HTERT RPE-1 (cell line): ENCODE data around the gene CSAD.
"Not testable (repeated sequence)": the region's sequence is repeated elsewhere in the genome, so short reads cannot be mapped to it uniquely, and the experiment has no call there.

ENCODE experiments used
- in situ Hi-C: fragments of 300-500 bp; cut with MboI; formaldehyde crosslinking; loops from 4 replicates; pipeline ENCODE4 v1.14.3; 2020; ENCODE audit warnings: low sequenced_read_pairs

CSAD gene

GRCh38 chr12:53147653-53148052 lies 33.1 kb downstream of the CSAD start:
- in situ Hi-C loops, result no loop called here

- in situ Hi-C loops, result no loop called here
Measured at GRCh38 chr12:53147181-53147580, 33.5 kb downstream of the CSAD start.

GRCh38 chr12:53145383-53146260 lies 35.1 kb downstream of the CSAD start:
- in situ Hi-C loops, result no loop called here

DNA sequence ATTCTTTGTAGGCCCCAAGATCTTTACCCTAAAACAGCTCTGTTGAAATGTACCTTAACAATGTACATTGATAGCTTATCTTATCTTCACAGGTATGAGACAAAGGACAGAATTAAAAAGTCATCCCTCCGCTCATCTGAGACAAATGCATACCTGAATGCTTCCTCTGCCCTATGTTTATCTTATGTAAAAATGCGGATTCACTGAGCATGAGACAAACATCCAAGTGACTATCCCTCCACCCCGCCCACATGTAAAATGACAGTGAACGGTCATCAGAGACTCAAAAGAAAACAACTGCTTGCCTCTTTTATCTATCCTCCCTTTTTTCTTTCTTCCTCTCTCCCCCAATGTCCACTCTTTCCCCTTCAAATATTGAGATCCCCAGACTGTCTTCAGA lies 37.4 kb downstream of the CSAD start:
- in situ Hi-C loops, result no loop called here

DNA sequence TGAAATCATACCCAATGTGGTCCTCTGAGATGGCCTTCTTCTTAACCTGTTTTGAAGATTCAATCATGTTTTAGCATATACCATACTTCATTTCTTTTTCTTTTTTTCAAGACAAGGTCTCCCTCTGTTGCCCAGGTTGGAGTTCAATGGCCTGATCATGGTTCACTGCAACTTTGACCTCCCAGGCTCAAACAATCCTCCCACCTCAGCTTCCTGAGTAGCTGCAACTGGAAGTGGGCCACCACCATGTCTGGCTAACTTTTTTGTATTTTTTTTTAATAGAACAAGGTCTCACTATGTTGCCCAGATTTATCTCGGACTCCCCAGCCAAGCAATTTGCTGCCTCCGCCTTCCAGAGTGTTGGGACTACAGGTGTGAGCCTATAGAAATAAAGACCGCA lies 47.0 kb downstream of the CSAD start:
- in situ Hi-C loops, result no loop called here

DNA sequence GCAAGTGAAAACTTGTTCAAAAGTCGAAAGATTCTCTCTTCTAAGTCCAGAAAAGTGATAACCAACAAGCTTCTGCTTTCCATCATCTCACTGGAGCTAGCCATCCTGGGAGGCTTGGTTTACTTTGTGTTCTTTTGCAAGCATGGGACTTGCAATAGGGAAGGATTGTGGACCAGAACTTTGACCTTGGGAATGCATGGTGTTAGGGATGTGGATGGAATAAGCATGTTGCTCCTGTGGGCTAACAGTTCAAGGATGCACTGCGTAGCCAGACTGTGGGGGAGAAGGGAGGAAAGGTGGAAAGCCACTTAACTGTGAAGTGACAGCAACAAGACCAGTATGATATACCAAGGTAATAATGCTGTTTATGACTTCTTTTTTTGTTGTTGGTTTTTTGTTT lies 48.9 kb downstream of the CSAD start:
- in situ Hi-C loops, result no loop called here

- in situ Hi-C loops, result no loop called here
Measured at GRCh38 chr12:53128780-53129569, 51.8 kb downstream of the CSAD start.

DNA sequence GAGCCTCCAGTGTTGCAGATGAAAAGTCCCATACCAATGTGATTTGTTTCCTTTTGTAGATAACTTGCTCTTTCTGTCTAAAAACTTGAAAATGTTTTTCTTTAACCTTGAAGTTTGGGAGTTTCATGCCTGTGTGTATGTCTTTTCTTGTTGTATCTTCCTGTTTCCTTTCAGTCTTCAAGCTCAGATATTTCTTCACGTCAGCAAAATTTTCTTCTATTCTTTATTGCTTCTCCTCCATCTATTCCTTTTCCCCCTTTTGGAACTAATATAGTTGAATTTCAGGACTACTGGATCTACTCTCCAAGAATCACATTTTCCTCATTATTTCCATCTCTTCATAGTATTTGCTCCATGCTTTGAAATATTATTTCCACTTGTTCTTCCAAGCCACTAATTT lies 53.6 kb downstream of the CSAD start:
- in situ Hi-C loops, result no loop called here

DNA sequence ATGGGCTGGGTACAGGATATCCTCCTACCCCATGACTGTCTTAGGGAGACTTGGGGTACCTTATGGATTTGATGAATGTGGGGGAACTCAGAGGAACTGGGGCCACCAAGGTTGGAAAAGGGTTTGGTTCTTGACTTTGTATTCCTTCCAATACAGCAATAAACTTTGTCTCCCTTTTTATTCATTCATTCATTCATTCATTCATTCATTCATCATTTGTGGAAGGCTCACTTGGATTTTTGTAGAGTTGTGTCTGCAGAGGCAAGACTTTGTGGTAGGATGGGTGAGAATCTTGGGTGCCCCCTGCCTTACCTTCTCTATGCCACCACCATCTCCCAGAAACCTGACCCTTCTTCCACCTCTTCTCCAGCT lies 56.4 kb downstream of the CSAD start:
- in situ Hi-C loops, result no loop called here

GRCh38 chr12:53123578-53124351 lies 57.0 kb downstream of the CSAD start:
- in situ Hi-C loops, result no loop called here

GRCh38 chr12:53122961-53123468 lies 57.7 kb downstream of the CSAD start:
- in situ Hi-C loops, result no loop called here

GRCh38 chr12:53120685-53121525 lies 59.8 kb downstream of the CSAD start:
- in situ Hi-C loops, result no loop called here

- in situ Hi-C loops, result no loop called here
Measured at GRCh38 chr12:53118751-53119300, 61.9 kb downstream of the CSAD start.

DNA sequence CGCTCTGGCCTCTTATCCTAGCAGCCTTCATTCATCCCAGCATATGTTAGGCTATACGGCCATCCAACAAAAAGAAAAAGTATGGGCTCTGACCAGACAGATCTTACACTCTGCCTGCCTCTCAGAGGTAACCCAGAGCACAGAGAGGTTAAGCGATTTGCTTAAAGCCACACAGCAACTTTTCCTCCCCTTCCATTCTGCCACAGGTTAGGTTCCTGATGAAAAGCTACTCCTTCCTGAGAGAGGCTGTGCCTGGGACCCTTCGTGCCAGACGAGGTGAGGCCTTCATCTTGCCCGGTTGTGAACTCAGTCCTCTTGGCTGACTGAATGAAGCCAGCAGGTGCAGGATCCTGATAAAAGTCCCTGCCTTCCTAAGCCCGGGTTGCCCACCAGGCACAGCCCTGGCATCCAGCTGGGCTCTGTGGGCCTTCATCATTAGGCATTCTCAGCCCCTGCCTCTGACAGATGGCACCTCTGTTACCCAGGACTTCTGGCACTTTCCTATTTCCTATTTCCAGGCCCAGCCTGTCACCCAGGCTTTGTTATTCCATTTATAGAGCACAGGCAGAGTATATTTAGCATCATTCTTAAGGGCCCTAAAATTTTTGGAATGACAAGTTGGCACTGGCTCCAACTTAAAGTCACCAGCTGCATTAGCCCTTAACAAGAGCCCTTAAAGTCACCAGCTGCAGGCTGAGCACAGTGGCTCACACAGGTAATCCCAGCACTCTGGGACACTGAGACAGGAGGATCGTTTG lies 64.7 kb downstream of the CSAD start:
- in situ Hi-C loops, result no loop called here

DNA sequence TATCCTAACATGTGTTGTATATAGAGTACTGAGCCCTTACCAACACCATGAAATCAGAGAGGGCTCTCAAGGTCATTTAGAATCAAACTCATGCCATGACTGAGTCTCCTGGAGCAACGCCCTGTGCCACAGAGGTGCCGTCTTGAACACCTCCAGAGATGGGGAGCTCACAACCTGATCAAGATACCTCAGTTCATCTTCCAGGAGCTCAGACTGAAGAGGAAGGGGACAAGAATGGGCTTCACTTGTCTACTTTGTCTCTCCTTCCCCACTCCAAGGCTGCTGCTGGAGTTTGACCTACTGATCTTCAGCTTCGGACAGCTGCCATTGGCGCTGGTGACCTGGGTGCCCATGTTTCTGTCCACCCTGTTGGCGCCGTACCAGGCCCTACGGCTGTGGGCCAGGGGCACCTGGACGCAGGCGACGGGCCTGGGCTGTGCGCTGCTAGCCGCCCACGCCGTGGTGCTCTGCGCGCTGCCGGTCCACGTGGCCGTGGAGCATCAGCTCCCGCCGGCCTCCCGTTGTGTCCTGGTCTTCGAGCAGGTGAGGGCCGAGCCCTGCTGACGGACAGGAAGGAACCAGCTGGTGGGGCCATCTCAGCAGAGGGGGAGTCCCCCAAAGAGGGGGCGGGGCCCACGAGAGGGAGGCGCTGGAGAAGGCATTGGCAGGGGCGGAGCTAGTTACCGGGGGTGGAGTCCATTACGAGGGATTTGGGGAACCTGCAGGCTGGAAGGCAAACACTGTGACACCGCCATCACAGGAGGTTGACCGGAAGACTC lies 65.4 kb downstream of the CSAD start:
- in situ Hi-C loops, result no loop called here

- in situ Hi-C loops, result no loop called here
Measured at GRCh38 chr12:53113951-53114350, 66.8 kb downstream of the CSAD start.

- in situ Hi-C loops, result no loop called here
Measured at GRCh38 chr12:53113136-53113705, 67.5 kb downstream of the CSAD start.

GRCh38 chr12:53112431-53112830 lies 68.3 kb downstream of the CSAD start:
- in situ Hi-C loops, result not testable (repeated sequence)
